CD8-positive, alpha-beta memory T cell (primary cell): ENCODE measurements around the gene POLR3A. TPM values are rescaled to one million over a fixed set of nuclear protein-coding genes. Genes with fewer than 3 reads are reported as not detected.
"Not testable (repeated sequence)": the region's sequence is repeated elsewhere in the genome, so short reads cannot be mapped to it uniquely, and the experiment has no call there.

Source experiments
- CTCF ChIA-PET: fragments of 350-600 bp; sonication (Branson Sonifier 250); formaldehyde crosslinking; loops from one replicate; lab custom pipeline; 2021; ENCODE audit warnings: antibody characterized with exemption; lab: Charles Lee
- POLR2A ChIA-PET: fragments of 350-600 bp; sonication (Branson Sonifier 250); formaldehyde crosslinking; loops from one replicate; lab custom pipeline; 2021; ENCODE audit warnings: antibody characterized with exemption; lab: Charles Lee
- DNase-seq, 5 donors: peaks; one replicate each; pipeline versions ENCODE4 v3.0.0 to v3.0.0-alpha.2; 2020 to 2022; ENCODE audit warnings: mixed read lengths in 1 of 5
- H3K27ac ChIP-seq: one replicate; pipeline ENCODE4 v1.7.0; 2013; ENCODE audit warnings: low read depth, mild to moderate bottlenecking, low read length, moderate library complexity
- H3K27me3 ChIP-seq: 2 replicates; pipeline ENCODE4 v1.7.0; 2013; ENCODE audit warnings: low read length, mild to moderate bottlenecking; ENCODE audit not compliant: insufficient read depth, poor library complexity, severe bottlenecking
- H3K36me3 ChIP-seq: 2 replicates; pipeline ENCODE4 v1.7.0; 2013; ENCODE audit warnings: mild to moderate bottlenecking, low read length, moderate library complexity; ENCODE audit not compliant: insufficient read depth
- H3K4me1 ChIP-seq: 2 replicates; pipeline ENCODE4 v1.7.0; 2013; ENCODE audit warnings: mild to moderate bottlenecking, low read length, moderate library complexity; ENCODE audit not compliant: insufficient read depth
- H3K4me3 ChIP-seq: 2 replicates; pipeline ENCODE4 v1.7.0; 2013; ENCODE audit warnings: mild to moderate bottlenecking, low read length
- H3K9me3 ChIP-seq: 2 replicates; pipeline ENCODE4 v1.7.0; 2013; ENCODE audit warnings: mild to moderate bottlenecking, low read length
- H3K27ac Mint-ChIP-seq, 8 donors: one replicate each; pipeline ENCODE4 v1.8.0; 2020 to 2021; ENCODE audit warnings: mixed read lengths in 8 of 8, mild to moderate bottlenecking in 6 of 8, inconsistent platforms in 3 of 8, moderate library complexity in 3 of 8
- H3K27me3 Mint-ChIP-seq, 2 donors: one replicate each; pipeline ENCODE4 v1.8.0; 2020 to 2021; ENCODE audit warnings: mixed read lengths in 2 of 2, mild to moderate bottlenecking in 1 of 2, moderate library complexity in 1 of 2
- H3K36me3 Mint-ChIP-seq, 3 donors: one replicate each; pipeline ENCODE4 v1.8.0; 2020 to 2021; ENCODE audit warnings: mixed read lengths in 3 of 3, inconsistent platforms in 1 of 3, mild to moderate bottlenecking in 1 of 3
- H3K4me1 Mint-ChIP-seq, 3 donors: one replicate each; pipeline ENCODE4 v1.8.0; 2020 to 2021; ENCODE audit warnings: mixed read lengths in 3 of 3, inconsistent platforms in 1 of 3, mild to moderate bottlenecking in 1 of 3
- H3K4me3 Mint-ChIP-seq, 7 donors: one replicate each; pipeline ENCODE4 v1.8.0; 2020 to 2021; ENCODE audit warnings: mixed read lengths in 7 of 7, mild to moderate bottlenecking in 6 of 7, moderate library complexity in 4 of 7, inconsistent platforms in 2 of 7
- H3K9me3 Mint-ChIP-seq, 5 donors: one replicate each; pipeline ENCODE4 v1.8.0; 2020 to 2022; ENCODE audit warnings: mixed read lengths in 5 of 5, mild to moderate bottlenecking in 3 of 5, moderate library complexity in 2 of 5, inconsistent platforms in 1 of 5
- polyA plus RNA-seq: library from polyadenylated mRNA; unstranded; fragments of 300-500 nt; fragmentation: Illumina TruSeq; gene quantifications from one replicate; pipeline ENCODE4 v1.2.3, GENCODE V29; 2021
- total RNA-seq, 2 experiments: library from RNA; stranded (reverse); gene quantifications; one replicate each; pipeline ENCODE4 v1.2.3, GENCODE V29; 2021

POLR3A gene
- total and polyA plus RNA-seq, 3 experiments from 2014 or later, result 10.2 to 27.2 (median 26.0) TPM

GRCh38 chr10:78000206-78000605 lies 29.1 kb downstream of the POLR3A start:
- no peaks in the 10 kb centered on the region for H3K27me3 ChIP-seq
- no peak overlapping the region for H3K4me3 Mint-ChIP-seq
- no peaks in the 10 kb centered on the region for H3K9me3 ChIP-seq
- no peak for DNase-seq
- H3K4me1 Mint-ChIP-seq, result peaks cover 4 to 5% (median 5%) of the 10 kb centered on the region in 3 donors
- no peak overlapping the region for H3K27ac ChIP-seq
- no peak overlapping the region for H3K4me3 ChIP-seq
- ChIA-PET POLR2A (interaction anchor here (0.5 kb wide), 1 partner anchor 9 kb away, joined by 4 read pairs; no protein-coding TSS in a partner anchor), CTCF (no interaction called here)
- no peak overlapping the region for H3K27ac Mint-ChIP-seq
- peaks cover 15 to 87% (median 28%) of the 10 kb centered on the region in 3 donors for H3K36me3 Mint-ChIP-seq
- H3K36me3 ChIP-seq, result peaks cover 39% of the 10 kb centered on the region
- no peaks in the 10 kb centered on the region for H3K9me3 Mint-ChIP-seq
- H3K27me3 Mint-ChIP-seq, result peaks cover 0 to 2% of the 10 kb centered on the region in 2 donors
- no peaks in the 10 kb centered on the region for H3K4me1 ChIP-seq

GRCh38 chr10:77998780-77999179 lies 30.5 kb downstream of the POLR3A start:
- H3K36me3 ChIP-seq, result peaks cover 43% of the 10 kb centered on the region
- DNase-seq, H3K4me1 ChIP-seq, H3K4me3 Mint-ChIP-seq, H3K27ac ChIP-seq, H3K9me3 Mint-ChIP-seq, H3K27ac Mint-ChIP-seq, H3K27me3 Mint-ChIP-seq, CTCF ChIA-PET, POLR2A ChIA-PET, H3K27me3 ChIP-seq, H3K9me3 ChIP-seq, H3K4me3 ChIP-seq: not testable (repeated sequence)
- peaks cover 5 to 10% (median 5%) of the 10 kb centered on the region in 3 donors for H3K4me1 Mint-ChIP-seq
- peaks cover 15 to 84% (median 27%) of the 10 kb centered on the region in 3 donors for H3K36me3 Mint-ChIP-seq

- CTCF ChIA-PET, result no interaction called here
- H3K27ac Mint-ChIP-seq, result peak overlapping the region in 1 of 8 donors; percentile 60
- peaks cover 5 to 10% (median 5%) of the 10 kb centered on the region in 3 donors for H3K4me1 Mint-ChIP-seq
These were observed 35.7 kb downstream of the POLR3A start for GRCh38 chr10:77993620-77994019.

GRCh38 chr10:77989081-77989724 lies 40.1 kb downstream of the POLR3A start:
- Mint-ChIP-seq H3K36me3 (peaks cover 4 to 94% (median 25%) of the 10 kb centered on the region in 3 donors), H3K27me3 (no peaks in the 10 kb centered on the region), H3K4me3 (no peak overlapping the region), H3K4me1 (peaks cover 0 to 4% (median 0%) of the 10 kb centered on the region in 3 donors), H3K9me3 (no peaks in the 10 kb centered on the region), H3K27ac (no peak overlapping the region)
- H3K36me3 ChIP-seq, result peaks cover 48% of the 10 kb centered on the region
- ChIA-PET CTCF (no interaction called here), POLR2A (no interaction called here)
- DNase-seq, result no peak
- no peak overlapping the region for H3K4me3 ChIP-seq
- H3K27ac ChIP-seq, result no peak overlapping the region
- no peaks in the 10 kb centered on the region for H3K4me1 ChIP-seq
- no peaks in the 10 kb centered on the region for H3K9me3 ChIP-seq
- H3K27me3 ChIP-seq, result no peaks in the 10 kb centered on the region

More at GRCh38 chr10:77993620-77994019, 35.7 kb downstream of the POLR3A start:
- H3K4me3 ChIP-seq, result no peak overlapping the region
- no peak overlapping the region for H3K4me3 Mint-ChIP-seq
- no peaks in the 10 kb centered on the region for H3K9me3 ChIP-seq
- H3K36me3 ChIP-seq, result peaks cover 25% of the 10 kb centered on the region
- peaks cover 4 to 80% (median 19%) of the 10 kb centered on the region in 3 donors for H3K36me3 Mint-ChIP-seq
- no peaks in the 10 kb centered on the region for H3K27me3 ChIP-seq
- POLR2A ChIA-PET, result no interaction called here
- H3K9me3 Mint-ChIP-seq, result no peaks in the 10 kb centered on the region
- H3K27me3 Mint-ChIP-seq, result peaks cover 0 to 2% of the 10 kb centered on the region in 2 donors
- no peaks in the 10 kb centered on the region for H3K4me1 ChIP-seq
- no peak overlapping the region for H3K27ac ChIP-seq
- DNase-seq, result no peak

GRCh38 chr10:77987671-77988255 lies 41.6 kb downstream of the POLR3A start:
- ChIA-PET CTCF (no interaction called here), POLR2A (no interaction called here)
- Mint-ChIP-seq H3K9me3 (no peaks in the 10 kb centered on the region), H3K36me3 (peaks cover 4 to 94% (median 24%) of the 10 kb centered on the region in 3 donors), H3K4me1 (no peaks in the 10 kb centered on the region), H3K4me3 (no peak overlapping the region), H3K27me3 (no peaks in the 10 kb centered on the region), H3K27ac (peak overlapping the region in 2 of 8 donors; percentile 54 to 76)
- Histone ChIP-seq H3K4me1 (no peaks in the 10 kb centered on the region), H3K4me3 (no peak overlapping the region), H3K36me3 (peaks cover 46% of the 10 kb centered on the region), H3K27ac (no peak overlapping the region), H3K9me3 (no peaks in the 10 kb centered on the region), H3K27me3 (no peaks in the 10 kb centered on the region)
- no peak for DNase-seq

GRCh38 chr10:77984986-77985385 lies 44.3 kb downstream of the POLR3A start:
- ChIA-PET POLR2A (no interaction called here), CTCF (no interaction called here)
- Mint-ChIP-seq H3K36me3 (peaks cover 5 to 97% (median 28%) of the 10 kb centered on the region in 3 donors), H3K9me3 (no peaks in the 10 kb centered on the region), H3K4me3 (no peak overlapping the region), H3K4me1 (no peaks in the 10 kb centered on the region), H3K27me3 (no peaks in the 10 kb centered on the region), H3K27ac (peak overlapping the region in 1 of 8 donors; percentile 15)
- Histone ChIP-seq H3K36me3 (peaks cover 58% of the 10 kb centered on the region), H3K9me3 (no peaks in the 10 kb centered on the region), H3K27ac (no peak overlapping the region), H3K27me3 (no peaks in the 10 kb centered on the region), H3K4me3 (no peak overlapping the region), H3K4me1 (no peaks in the 10 kb centered on the region)
- no peak for DNase-seq

- Histone ChIP-seq H3K36me3 (peaks cover 68% of the 10 kb centered on the region), H3K4me1 (no peaks in the 10 kb centered on the region), H3K9me3 (no peaks in the 10 kb centered on the region), H3K4me3 (no peak overlapping the region), H3K27me3 (no peaks in the 10 kb centered on the region), H3K27ac (no peak overlapping the region)
- H3K4me1 Mint-ChIP-seq, result no peaks in the 10 kb centered on the region
- DNase-seq, result no peak
- no peak overlapping the region for H3K27ac Mint-ChIP-seq
- ChIA-PET CTCF (no interaction called here), POLR2A (no interaction called here)
- H3K4me3 Mint-ChIP-seq, result no peak overlapping the region
- no peaks in the 10 kb centered on the region for H3K9me3 Mint-ChIP-seq
- H3K27me3 Mint-ChIP-seq, result no peaks in the 10 kb centered on the region
- H3K36me3 Mint-ChIP-seq, result peaks cover 6 to 96% (median 30%) of the 10 kb centered on the region in 3 donors
These were observed 45.7 kb downstream of the POLR3A start for GRCh38 chr10:77983384-77984341.
